Mesothelial cell of epicardium (in vitro differentiated cells): ENCODE results near the gene CDS1. TPM values are rescaled to one million over a fixed set of nuclear protein-coding genes. Genes with fewer than 3 reads are reported as not detected.

Source experiments
- DNase-seq, 2 experiments: peaks; one replicate each; pipeline ENCODE4 v3.0.0; 2021; ENCODE audit warnings: low spot score in 2 of 2; ENCODE audit not compliant: unreplicated experiment in 2 of 2
- H3K27ac Mint-ChIP-seq: 2 replicates; pipeline ENCODE4 v1.8.0; 2021; ENCODE audit warnings: mixed read lengths
- H3K27me3 Mint-ChIP-seq: 2 replicates; pipeline ENCODE4 v1.8.0; 2021; ENCODE audit warnings: low read depth, mixed read lengths
- H3K36me3 Mint-ChIP-seq: 2 replicates; pipeline ENCODE4 v1.8.0; 2021; ENCODE audit warnings: mixed read lengths
- H3K4me1 Mint-ChIP-seq: 2 replicates; pipeline ENCODE4 v1.8.0; 2021; ENCODE audit warnings: mixed read lengths
- H3K4me3 Mint-ChIP-seq: 2 replicates; pipeline ENCODE4 v1.8.0; 2021; ENCODE audit warnings: mild to moderate bottlenecking, moderate library complexity, mixed read lengths
- H3K9me3 Mint-ChIP-seq: 2 replicates; pipeline ENCODE4 v1.8.0; 2021; ENCODE audit warnings: mixed read lengths
- total RNA-seq: library from RNA; stranded (reverse); gene quantifications from 3 replicates; pipeline ENCODE4 v1.2.1, GENCODE V29; 2021
- TF ChIP-seq, protein P1 (sequence below): fragments of 200-600 bp; sonication (generic); IDR thresholded peaks from one replicate; pipeline ENCODE4 v1.5.0; 2021; ENCODE audit warnings: antibody characterized with exemption; ENCODE audit not compliant: unreplicated experiment

Gene CDS1
- total RNA-seq, 1 donor from 2014 or later: 18.7 TPM

DNA sequence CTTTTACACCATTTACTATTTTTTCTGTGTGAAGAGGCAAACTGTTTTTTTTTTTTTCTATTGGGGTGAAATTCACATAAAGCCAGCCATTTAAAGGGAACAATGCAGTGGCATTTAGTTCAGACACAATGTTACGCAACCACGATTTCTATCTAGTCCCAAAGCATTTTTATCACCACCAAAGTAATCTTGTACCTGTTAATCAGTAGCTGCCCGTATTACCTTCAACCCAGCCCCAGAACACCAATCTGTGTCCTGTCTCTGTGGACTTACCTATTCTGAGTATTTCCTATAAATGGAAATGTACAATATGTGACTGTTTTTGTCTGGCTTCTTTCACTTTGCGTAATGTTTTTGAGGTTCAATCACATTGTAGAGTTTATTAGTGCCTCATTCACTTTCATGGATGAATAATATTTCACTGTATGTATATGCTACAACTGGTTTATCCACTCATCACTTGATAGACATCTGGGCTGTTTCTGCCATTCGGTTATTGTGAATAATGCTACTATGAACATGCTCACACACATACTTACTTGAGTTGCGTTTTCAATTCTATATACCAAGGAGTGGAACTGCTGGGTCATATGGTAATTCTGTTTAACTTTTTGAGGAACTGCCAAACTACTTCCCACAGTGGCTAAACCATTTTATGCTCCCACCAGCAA, 116.2 kb downstream of the CDS1 start:
- Mint-ChIP-seq H3K4me3 (no peak overlapping the region), H3K27ac (no peak overlapping the region), H3K4me1 (no peaks in the 10 kb centered on the region), H3K27me3 (no peaks in the 10 kb centered on the region), H3K9me3 (no peaks in the 10 kb centered on the region), H3K36me3 (peaks cover 56% of the 10 kb centered on the region)
- DNase-seq: no peak
- TF ChIP-seq, protein P1, sequence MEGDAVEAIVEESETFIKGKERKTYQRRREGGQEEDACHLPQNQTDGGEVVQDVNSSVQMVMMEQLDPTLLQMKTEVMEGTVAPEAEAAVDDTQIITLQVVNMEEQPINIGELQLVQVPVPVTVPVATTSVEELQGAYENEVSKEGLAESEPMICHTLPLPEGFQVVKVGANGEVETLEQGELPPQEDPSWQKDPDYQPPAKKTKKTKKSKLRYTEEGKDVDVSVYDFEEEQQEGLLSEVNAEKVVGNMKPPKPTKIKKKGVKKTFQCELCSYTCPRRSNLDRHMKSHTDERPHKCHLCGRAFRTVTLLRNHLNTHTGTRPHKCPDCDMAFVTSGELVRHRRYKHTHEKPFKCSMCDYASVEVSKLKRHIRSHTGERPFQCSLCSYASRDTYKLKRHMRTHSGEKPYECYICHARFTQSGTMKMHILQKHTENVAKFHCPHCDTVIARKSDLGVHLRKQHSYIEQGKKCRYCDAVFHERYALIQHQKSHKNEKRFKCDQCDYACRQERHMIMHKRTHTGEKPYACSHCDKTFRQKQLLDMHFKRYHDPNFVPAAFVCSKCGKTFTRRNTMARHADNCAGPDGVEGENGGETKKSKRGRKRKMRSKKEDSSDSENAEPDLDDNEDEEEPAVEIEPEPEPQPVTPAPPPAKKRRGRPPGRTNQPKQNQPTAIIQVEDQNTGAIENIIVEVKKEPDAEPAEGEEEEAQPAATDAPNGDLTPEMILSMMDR: no peak

Other genes with a start within 250 kb of the CDS1 start
- not detected in 3 replicates for gene NKX6-1, start 83.8 kb upstream of the CDS1 start, total RNA-seq